GM19372 (cell line): ENCODE data around the gene PHLDA3.
"Not testable (repeated sequence)": the region's sequence is repeated elsewhere in the genome, so short reads cannot be mapped to it uniquely, and the experiment has no call there.

Experiments
- ATAC-seq: cut with Tn5 transposase; IDR thresholded peaks from one replicate; pipeline ENCODE4 v1.9.1; 2021; ENCODE audit warnings: mild to moderate bottlenecking, low read depth, moderate library complexity; ENCODE audit not compliant: unreplicated experiment

The PHLDA3 gene

GRCh38 chr1:201504179-201504631 lies 35.2 kb upstream of the PHLDA3 start:
- no peak for ATAC-seq

GRCh38 chr1:201503397-201504176 lies 34.6 kb upstream of the PHLDA3 start:
- ATAC-seq, result no peak

- no peak for ATAC-seq
Observed at GRCh38 chr1:201502511-201502857, 33.5 kb upstream of the PHLDA3 start.

- ATAC-seq, result no peak
Observed at GRCh38 chr1:201501812-201502510, 33.0 kb upstream of the PHLDA3 start.

GRCh38 chr1:201501144-201501543 lies 32.2 kb upstream of the PHLDA3 start:
- ATAC-seq, result no peak

- no peak for ATAC-seq
Observed at GRCh38 chr1:201500670-201501120, 31.7 kb upstream of the PHLDA3 start.

GRCh38 chr1:201499795-201500669 lies 31.0 kb upstream of the PHLDA3 start:
- no peak for ATAC-seq

- ATAC-seq, result no peak
Observed at GRCh38 chr1:201499191-201499590, 30.2 kb upstream of the PHLDA3 start.

GRCh38 chr1:201498621-201499020 lies 29.6 kb upstream of the PHLDA3 start:
- no peak for ATAC-seq

- no peak for ATAC-seq
Observed at GRCh38 chr1:201497935-201498509, 29.0 kb upstream of the PHLDA3 start.

- ATAC-seq, result no peak
Observed at GRCh38 chr1:201496296-201496690, 27.3 kb upstream of the PHLDA3 start.

- ATAC-seq, result no peak
Observed at GRCh38 chr1:201495551-201496295, 26.7 kb upstream of the PHLDA3 start.

GRCh38 chr1:201493757-201494617 lies 25.0 kb upstream of the PHLDA3 start:
- no peak for ATAC-seq

GRCh38 chr1:201493026-201493656 lies 24.2 kb upstream of the PHLDA3 start:
- ATAC-seq, result not testable (repeated sequence)

GRCh38 chr1:201491896-201492511 lies 23.0 kb upstream of the PHLDA3 start:
- no peak for ATAC-seq

- ATAC-seq, result no peak
Observed at GRCh38 chr1:201490708-201491131, 21.7 kb upstream of the PHLDA3 start.

- no peak for ATAC-seq
Observed at GRCh38 chr1:201489643-201490261, 20.8 kb upstream of the PHLDA3 start.
